ENCODE results near the gene GRAP2.
"Not testable (repeated sequence)": the region's sequence is repeated elsewhere in the genome, so short reads cannot be mapped to it uniquely, and the experiment has no call there.

GRAP2 gene

GRCh38 chr22:39900306-39901227 is at the start of gene GRAP2:
Gene GRAP2 (plus strand): TSS chr22:39901084. CDS start chr22:39947107, 46,023 bp downstream.
- no peak for DNase-seq (ENCODE audit: low read depth)

- DNase-seq (ENCODE audit: low read depth) = no peak
Measured at GRCh38 chr22:39851606-39852315, 49.1 kb upstream of the GRAP2 start.

GRCh38 chr22:39852799-39853198 is 48.1 kb upstream of the GRAP2 start:
- DNase-seq (ENCODE audit: low read depth) = no peak

GRCh38 chr22:39856588-39856987 is 44.3 kb upstream of the GRAP2 start:
- DNase-seq (ENCODE audit: low read depth) = no peak

- no peak for DNase-seq (ENCODE audit: low read depth)
Measured at GRCh38 chr22:39859903-39860588, 40.8 kb upstream of the GRAP2 start.

GRCh38 chr22:39868741-39869140 is 32.1 kb upstream of the GRAP2 start:
- DNase-seq (ENCODE audit: low read depth) = no peak

- DNase-seq (ENCODE audit: low read depth) = not testable (repeated sequence)
Measured at GRCh38 chr22:39869797-39870196, 31.1 kb upstream of the GRAP2 start.

- no peak for DNase-seq (ENCODE audit: low read depth)
Measured at GRCh38 chr22:39871008-39871798, 29.7 kb upstream of the GRAP2 start.

GRCh38 chr22:39872548-39872947 is 28.3 kb upstream of the GRAP2 start:
- no peak for DNase-seq (ENCODE audit: low read depth)

- no peak for DNase-seq (ENCODE audit: low read depth)
Measured at GRCh38 chr22:39873965-39874364, 26.9 kb upstream of the GRAP2 start.

- DNase-seq (ENCODE audit: low read depth) = not testable (repeated sequence)
Measured at GRCh38 chr22:39875176-39875885, 25.6 kb upstream of the GRAP2 start.

- DNase-seq (ENCODE audit: low read depth) = no peak
Measured at GRCh38 chr22:39877079-39877845, 23.6 kb upstream of the GRAP2 start.

GRCh38 chr22:39880722-39881121 is 20.2 kb upstream of the GRAP2 start:
- no peak for DNase-seq (ENCODE audit: low read depth)

- DNase-seq (ENCODE audit: low read depth) = no peak
Measured at GRCh38 chr22:39883057-39883456, 17.8 kb upstream of the GRAP2 start.

GRCh38 chr22:39889924-39890323 is 11.0 kb upstream of the GRAP2 start:
- DNase-seq (ENCODE audit: low read depth) = not testable (repeated sequence)

GRCh38 chr22:39893526-39893925 is 7.4 kb upstream of the GRAP2 start, which contains the start of gene ENTHD1:
Gene ENTHD1 (minus strand): TSS chr22:39893760. CDS start chr22:39887748, 6,012 bp downstream.
- DNase-seq (ENCODE audit: low read depth) = no peak

- no peak for DNase-seq (ENCODE audit: low read depth)
Measured at GRCh38 chr22:39894554-39895092, 6.3 kb upstream of the GRAP2 start.

- no peak for DNase-seq (ENCODE audit: low read depth)
Measured at GRCh38 chr22:39895682-39896081, 5.2 kb upstream of the GRAP2 start.

- no peak for DNase-seq (ENCODE audit: low read depth)
Measured at GRCh38 chr22:39896313-39896996, 4.4 kb upstream of the GRAP2 start.
